SK-N-SH (cell line): ENCODE measurements around the gene DSCAM. TPM values are rescaled to one million over a fixed set of nuclear protein-coding genes. Genes with fewer than 3 reads are reported as not detected.

Source experiments
- CTCF ChIA-PET: fragments of 300-600, 350-600 bp; formaldehyde crosslinking; extraction: SDS; loops from one replicate; lab custom pipeline; 2021; lab: Yijun Ruan, JAX
- POLR2A ChIA-PET: fragments of 350-600 bp; sonication (Branson Sonifier 250); formaldehyde crosslinking; extraction: SDS; loops from one replicate; lab custom pipeline; 2020; ENCODE audit warnings: antibody characterized with exemption, inconsistent platforms; lab: Yijun Ruan, JAX
- DNase-seq: peaks from one replicate; pipeline ENCODE4 v3.0.0; 2012
- H2AFZ ChIP-seq: fragments of 200-600 bp; sonication (generic); 2 replicates; pipeline ENCODE4 v1.8.1; 2016; ENCODE audit warnings: antibody characterized with exemption, mild to moderate bottlenecking, low read depth
- H3F3A ChIP-seq: fragments of 200-600 bp; sonication (generic); replicated peaks from 2 replicates; pipeline ENCODE3; 2016; ENCODE audit warnings: antibody characterized with exemption, mild to moderate bottlenecking; ENCODE audit not compliant: insufficient read depth
- H3K27ac ChIP-seq, 2 experiments: fragments of 200-500 bp in 1 of 2; fragments of 200-600 bp in 1 of 2; sonication (Bioruptor generic) in 1 of 2; sonication (generic), shearing (Covaris generic) in 1 of 2; 2 replicates each; pipeline versions ENCODE4 v1.5.1 to v1.6.1; 2014 to 2016; ENCODE audit warnings: low read depth in 2 of 2, inconsistent platforms in 1 of 2, low read length in 1 of 2, mild to moderate bottlenecking in 1 of 2, mixed read lengths in 1 of 2
- H3K27me3 ChIP-seq: fragments of 200-600 bp; sonication (generic), shearing (Covaris generic); 2 replicates; pipeline ENCODE4 v1.6.1; 2016; ENCODE audit warnings: mixed run types; ENCODE audit not compliant: insufficient read depth
- H3K36me3 ChIP-seq, 2 experiments: fragments of 200-500 bp in 1 of 2; fragments of 200-600 bp in 1 of 2; sonication (Bioruptor generic) in 1 of 2; sonication (generic) in 1 of 2; replicated peaks in 1 of 2; 2 replicates each; pipeline versions ENCODE3 to v1.5.1; 2014 to 2016; ENCODE audit warnings: low read length in 1 of 2, mild to moderate bottlenecking in 1 of 2; ENCODE audit not compliant: insufficient read depth in 2 of 2, control insufficient read depth in 1 of 2
- H3K4me1 ChIP-seq, 2 experiments: fragments of 200-500 bp in 1 of 2; fragments of 200-600 bp in 1 of 2; sonication (Bioruptor generic) in 1 of 2; sonication (generic), shearing (Covaris generic) in 1 of 2; 2 replicates each; pipeline versions ENCODE4 v1.5.1 to v1.6.1; 2014 to 2016; ENCODE audit warnings: low read depth in 1 of 2, low read length in 1 of 2, mixed run types in 1 of 2; ENCODE audit not compliant: insufficient read depth in 2 of 2, control insufficient read depth in 1 of 2
- H3K4me2 ChIP-seq: fragments of 200-600 bp; sonication (generic), shearing (Covaris generic); 2 replicates; pipeline ENCODE4 v1.6.1; 2017; ENCODE audit warnings: mixed run types
- H3K4me3 ChIP-seq, 2 experiments: fragments of 200-500 bp in 1 of 2; fragments of 200-600 bp in 1 of 2; sonication (Bioruptor generic) in 1 of 2; sonication (generic), shearing (Covaris generic) in 1 of 2; 2 replicates each; pipeline versions ENCODE4 v1.5.1 to v1.8.1; 2014 to 2016; ENCODE audit warnings: low read depth in 2 of 2, inconsistent platforms in 1 of 2, low read length in 1 of 2, mild to moderate bottlenecking in 1 of 2, mixed read lengths in 1 of 2, moderate library complexity in 1 of 2
- H3K79me2 ChIP-seq: fragments of 200-600 bp; sonication (generic); 2 replicates; pipeline ENCODE4 v1.8.1; 2017; ENCODE audit warnings: mild to moderate bottlenecking; ENCODE audit not compliant: insufficient read depth
- H3K9ac ChIP-seq: fragments of 200-600 bp; sonication (generic); 2 replicates; pipeline ENCODE4 v1.6.1; 2017; ENCODE audit warnings: mixed run types
- H3K9me2 ChIP-seq: fragments of 200-600 bp; sonication (generic); 2 replicates; pipeline ENCODE4 v1.6.1; 2017; ENCODE audit warnings: mixed run types
- H3K9me3 ChIP-seq: fragments of 200-600 bp; sonication (generic); 2 replicates; pipeline ENCODE4 v1.6.1; 2017; ENCODE audit warnings: mixed run types, mild to moderate bottlenecking, moderate library complexity
- H4K20me1 ChIP-seq: fragments of 200-600 bp; sonication (generic); 2 replicates; pipeline ENCODE4 v1.6.1; 2017; ENCODE audit warnings: mild to moderate bottlenecking, mixed run types; ENCODE audit not compliant: insufficient read depth
- CHD2 ChIP-seq: fragments of 150-350 bp; IDR thresholded peaks from 2 replicates; pipeline ENCODE4 v1.6.1; 2018; ENCODE audit warnings: low read length; ENCODE audit not compliant: partially characterized antibody
- EZH2phosphoT487 ChIP-seq: fragments of 200-600 bp; sonication (generic); IDR thresholded peaks from 2 replicates; pipeline ENCODE4 v1.6.1; 2017; ENCODE audit warnings: low read depth, mixed run types, mild to moderate bottlenecking, antibody characterized with exemption, moderate library complexity, borderline replicate concordance
- FOXM1 ChIP-seq: IDR thresholded peaks from 2 replicates; pipeline ENCODE4 v1.4.0; 2012; ENCODE audit warnings: low read depth, mild to moderate bottlenecking
- GATA2 ChIP-seq: sonication (generic); formaldehyde crosslinking; IDR thresholded peaks from 2 replicates; pipeline ENCODE4 v1.5.0; 2020; ENCODE audit warnings: mild to moderate bottlenecking, missing genetic modification reagents
- JUND ChIP-seq: IDR thresholded peaks from 2 replicates; pipeline ENCODE4 v1.4.0; 2012
- MEF2A ChIP-seq: IDR thresholded peaks from 2 replicates; pipeline ENCODE4 v1.4.0; 2012; ENCODE audit warnings: low read depth, borderline replicate concordance
- POLR2AphosphoS5 ChIP-seq: IDR thresholded peaks from 2 replicates; pipeline ENCODE4 v1.6.1; 2012; ENCODE audit warnings: low read depth, low read length
- RCOR1 ChIP-seq: fragments of 150-350 bp; IDR thresholded peaks from 2 replicates; pipeline ENCODE4 v1.6.1; 2017; ENCODE audit warnings: antibody characterized with exemption, low read length
- RXRA ChIP-seq: IDR thresholded peaks from 2 replicates; pipeline ENCODE4 v1.4.0; 2012; ENCODE audit warnings: low read depth, mild to moderate bottlenecking, borderline replicate concordance
- SIN3A ChIP-seq: IDR thresholded peaks from 2 replicates; pipeline ENCODE4 v1.6.1; 2012; ENCODE audit warnings: low read depth, mild to moderate bottlenecking, low read length, moderate library complexity, borderline replicate concordance
- SMC3 ChIP-seq: IDR thresholded peaks from 2 replicates; pipeline ENCODE4 v1.6.1; 2012; ENCODE audit warnings: low read depth, low read length, improper control_type of control experiment
- TAF1 ChIP-seq: IDR thresholded peaks from 2 replicates; pipeline ENCODE4 v1.6.1; 2012; ENCODE audit warnings: low read depth, mild to moderate bottlenecking, low read length, moderate library complexity, borderline replicate concordance
- TCF12 ChIP-seq: IDR thresholded peaks from 2 replicates; pipeline ENCODE4 v1.4.0; 2012
- TEAD4 ChIP-seq: IDR thresholded peaks from 2 replicates; pipeline ENCODE4 v1.4.0; 2012; ENCODE audit warnings: mild to moderate bottlenecking, borderline replicate concordance; ENCODE audit not compliant: insufficient read depth
- USF1 ChIP-seq: IDR thresholded peaks from 2 replicates; pipeline ENCODE4 v1.4.0; 2012; ENCODE audit warnings: low read depth, borderline replicate concordance
- WGBS: methylation state at CpG from one replicate; pipeline ENCODE4 v1.1.6; 2017; ENCODE audit warnings: low lambda C conversion rate; 5-methylcytosine and 5-hydroxymethylcytosine counted together
- polyA plus RNA-seq, 3 experiments: library from polyadenylated mRNA; depleted of rRNA; stranded (reverse); fragments of >200 nt; gene quantifications; 2 replicates each; pipeline ENCODE4 v1.2.3, GENCODE V29; 2012
- TF ChIP-seq, protein P1 (sequence below): fragments of 150-350 bp; IDR thresholded peaks from 2 replicates; pipeline ENCODE4 v1.6.1; 2017; ENCODE audit warnings: antibody characterized with exemption, low read length, low read depth, borderline replicate concordance

Gene DSCAM
- polyA plus RNA-seq, 1 of the 3 experiments (the other 2 are of a cell fraction), result not detected

- Histone ChIP-seq H3K9me3 (no peaks in the 10 kb centered on the region), H3K4me3 (no peak overlapping the region), H3K36me3 (no peaks in the 10 kb centered on the region), H3K9ac (no peak overlapping the region), H3K9me2 (no peaks in the 10 kb centered on the region), H3K4me2 (no peak overlapping the region), H3K79me2 (no peaks in the 10 kb centered on the region), H2AFZ (no peak overlapping the region), H3K27me3 (no peaks in the 10 kb centered on the region), H3K4me1 (peaks cover 0 to 2% of the 10 kb centered on the region in 2 experiments; a peak in 1 of 4 replicates), H3K27ac (no peak overlapping the region), H3F3A (no peaks in the 10 kb centered on the region), H4K20me1 (no peaks in the 10 kb centered on the region)
- TF ChIP-seq FOXM1 (no peak), TEAD4 (no peak)
- TF ChIP-seq, protein P1, sequence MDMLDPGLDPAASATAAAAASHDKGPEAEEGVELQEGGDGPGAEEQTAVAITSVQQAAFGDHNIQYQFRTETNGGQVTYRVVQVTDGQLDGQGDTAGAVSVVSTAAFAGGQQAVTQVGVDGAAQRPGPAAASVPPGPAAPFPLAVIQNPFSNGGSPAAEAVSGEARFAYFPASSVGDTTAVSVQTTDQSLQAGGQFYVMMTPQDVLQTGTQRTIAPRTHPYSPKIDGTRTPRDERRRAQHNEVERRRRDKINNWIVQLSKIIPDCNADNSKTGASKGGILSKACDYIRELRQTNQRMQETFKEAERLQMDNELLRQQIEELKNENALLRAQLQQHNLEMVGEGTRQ, result no peak
- 45% methylated on average over 9 of the region's 9 CpGs for WGBS
- POLR2A ChIA-PET, result no interaction called here
- CTCF ChIA-PET, result no interaction called here
- DNase-seq, result no peak
These were observed 210.9 kb downstream of the DSCAM start for GRCh38 chr21:40636026-40636425.

GRCh38 chr21:40635391-40635790 lies 211.6 kb downstream of the DSCAM start:
- Histone ChIP-seq H3K27ac (no peak overlapping the region), H3K79me2 (no peaks in the 10 kb centered on the region), H4K20me1 (no peaks in the 10 kb centered on the region), H3K4me1 (peaks cover 0 to 3% of the 10 kb centered on the region in 2 experiments; a peak in 1 of 4 replicates), H2AFZ (no peak overlapping the region), H3K4me2 (no peak overlapping the region), H3K27me3 (no peaks in the 10 kb centered on the region), H3K9me3 (no peaks in the 10 kb centered on the region), H3K36me3 (no peaks in the 10 kb centered on the region), H3F3A (no peaks in the 10 kb centered on the region), H3K4me3 (no peak overlapping the region), H3K9ac (no peak overlapping the region), H3K9me2 (no peaks in the 10 kb centered on the region)
- CTCF ChIA-PET, result no interaction called here
- TF ChIP-seq MEF2A (no peak), CHD2 (no peak), USF1 (no peak), SMC3 (no peak), FOXM1 (no peak), TAF1 (no peak), JUND (no peak), RXRA (no peak), SIN3A (no peak)
- no peak for DNase-seq
- POLR2A ChIA-PET, result no interaction called here
- WGBS, result 31% methylated on average over 4 of the region's 4 CpGs

DNA sequence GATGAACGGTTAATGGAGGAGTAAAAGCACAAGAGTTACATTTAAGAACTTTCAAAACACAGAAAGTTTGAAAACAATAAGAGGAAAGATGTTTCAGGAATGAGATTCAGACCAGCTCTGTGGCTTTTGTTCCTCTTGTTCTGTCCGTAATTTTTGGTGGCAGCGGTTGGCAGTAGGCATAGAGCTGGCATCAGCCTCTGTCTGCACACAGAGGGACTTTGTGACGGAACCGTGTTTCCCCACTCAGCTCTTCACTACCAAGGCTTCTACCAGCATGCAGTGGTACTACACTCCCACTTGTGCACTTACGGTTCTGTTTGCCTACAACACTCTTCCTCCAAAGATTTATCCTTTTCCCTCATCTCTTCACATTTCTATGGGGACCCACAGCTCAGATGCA lies 212.8 kb downstream of the DSCAM start:
- POLR2A ChIA-PET, result no interaction called here

More for the DNA sequence above, 212.8 kb downstream of the DSCAM start:
- Histone ChIP-seq H3F3A (no peaks in the 10 kb centered on the region), H3K9me3 (no peaks in the 10 kb centered on the region), H3K4me3 (no peak overlapping the region), H4K20me1 (no peaks in the 10 kb centered on the region), H2AFZ (no peak overlapping the region), H3K4me1 (peaks cover 0 to 3% of the 10 kb centered on the region in 2 experiments; a peak in 1 of 4 replicates), H3K9me2 (no peaks in the 10 kb centered on the region), H3K4me2 (no peak overlapping the region), H3K27me3 (no peaks in the 10 kb centered on the region), H3K36me3 (no peaks in the 10 kb centered on the region), H3K27ac (no peak overlapping the region), H3K79me2 (no peaks in the 10 kb centered on the region), H3K9ac (no peak overlapping the region)
- CTCF ChIA-PET, result no interaction called here
- TF ChIP-seq EZH2phosphoT487 (no peak), MEF2A (no peak), POLR2AphosphoS5 (no peak), TCF12 (no peak), FOXM1 (no peak), GATA2 (CRISPR knock-in tag) (no peak), RCOR1 (no peak), TEAD4 (no peak)
- 43% methylated on average over 6 of the region's 6 CpGs for WGBS
- DNase-seq, result no peak
